Measurements from ENCODE around the gene PRICKLE3. TPM values are rescaled to one million over a fixed set of nuclear protein-coding genes. Genes with fewer than 3 reads are reported as not detected.
"Not testable (repeated sequence)": the region's sequence is repeated elsewhere in the genome, so short reads cannot be mapped to it uniquely, and the experiment has no call there.

Gene PRICKLE3
- total RNA-seq, 2 experiments from 2014 or later: 9.9 to 16.7 TPM

DNA sequence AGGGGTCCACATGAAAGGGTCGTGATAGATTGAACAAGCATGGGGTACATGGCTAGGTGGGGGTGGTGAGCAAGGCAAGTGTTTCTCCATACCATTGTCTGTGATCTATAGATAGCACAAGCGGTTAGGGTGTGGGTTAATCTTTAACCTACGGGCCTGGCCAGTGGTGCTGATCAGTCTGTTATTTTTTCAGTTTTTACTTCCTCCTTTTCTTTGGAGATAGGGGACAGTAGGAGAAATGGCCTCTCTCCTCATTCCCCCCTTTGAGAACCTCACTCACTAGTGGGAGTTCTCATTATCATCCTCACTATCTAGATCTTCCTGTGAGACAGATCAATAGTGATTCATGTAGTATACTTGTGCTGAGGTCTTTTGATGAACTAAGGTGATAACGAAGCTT lies 46.5 kb downstream of the PRICKLE3 start:
- intact Hi-C loops (cut with micrococcal nuclease; ENCODE audit: unreplicated experiment): no loop called here
- Histone ChIP-seq H3K4me3 (ENCODE audit: low read depth, low read length, poor library complexity, severe bottlenecking) (no peak overlapping the region), H4K20me1 (ENCODE audit: insufficient read depth, low read length) (no peaks in the 10 kb centered on the region), H3K4me1 (ENCODE audit: insufficient read depth, low read length, poor library complexity, severe bottlenecking) (no peaks in the 10 kb centered on the region), H3K9me3 (ENCODE audit: low read length) (no peaks in the 10 kb centered on the region), H3K4me2 (ENCODE audit: low read length) (no peak overlapping the region), H3K79me2 (ENCODE audit: insufficient read depth, low read depth, low read length) (no peaks in the 10 kb centered on the region), H2AFZ (ENCODE audit: low read length) (no peak overlapping the region), H3K27ac (ENCODE audit: low read depth, low read length, poor library complexity, severe bottlenecking) (no peak overlapping the region), H3K36me3 (ENCODE audit: insufficient read depth, low read length) (no peaks in the 10 kb centered on the region), H3K9me2 (ENCODE audit: insufficient read depth, low read length) (no peaks in the 10 kb centered on the region)
- no peak for DNase-seq (ENCODE audit: low spot score)
- ChIA-PET CTCF (ENCODE audit: unreplicated experiment) (no interaction called here), POLR2A (no interaction called here)
- TF ChIP-seq, protein P1, sequence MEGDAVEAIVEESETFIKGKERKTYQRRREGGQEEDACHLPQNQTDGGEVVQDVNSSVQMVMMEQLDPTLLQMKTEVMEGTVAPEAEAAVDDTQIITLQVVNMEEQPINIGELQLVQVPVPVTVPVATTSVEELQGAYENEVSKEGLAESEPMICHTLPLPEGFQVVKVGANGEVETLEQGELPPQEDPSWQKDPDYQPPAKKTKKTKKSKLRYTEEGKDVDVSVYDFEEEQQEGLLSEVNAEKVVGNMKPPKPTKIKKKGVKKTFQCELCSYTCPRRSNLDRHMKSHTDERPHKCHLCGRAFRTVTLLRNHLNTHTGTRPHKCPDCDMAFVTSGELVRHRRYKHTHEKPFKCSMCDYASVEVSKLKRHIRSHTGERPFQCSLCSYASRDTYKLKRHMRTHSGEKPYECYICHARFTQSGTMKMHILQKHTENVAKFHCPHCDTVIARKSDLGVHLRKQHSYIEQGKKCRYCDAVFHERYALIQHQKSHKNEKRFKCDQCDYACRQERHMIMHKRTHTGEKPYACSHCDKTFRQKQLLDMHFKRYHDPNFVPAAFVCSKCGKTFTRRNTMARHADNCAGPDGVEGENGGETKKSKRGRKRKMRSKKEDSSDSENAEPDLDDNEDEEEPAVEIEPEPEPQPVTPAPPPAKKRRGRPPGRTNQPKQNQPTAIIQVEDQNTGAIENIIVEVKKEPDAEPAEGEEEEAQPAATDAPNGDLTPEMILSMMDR (conservative IDR thresholded peaks at IDR 0.05; ENCODE audit: low read length): no peak
- TF ChIP-seq EZH2phosphoT487 (IDR thresholded peaks at IDR 0.05; ENCODE audit: borderline replicate concordance, low read depth, low read length): no peak
- BruUV-seq (replicated peaks): no TSS peak

DNA sequence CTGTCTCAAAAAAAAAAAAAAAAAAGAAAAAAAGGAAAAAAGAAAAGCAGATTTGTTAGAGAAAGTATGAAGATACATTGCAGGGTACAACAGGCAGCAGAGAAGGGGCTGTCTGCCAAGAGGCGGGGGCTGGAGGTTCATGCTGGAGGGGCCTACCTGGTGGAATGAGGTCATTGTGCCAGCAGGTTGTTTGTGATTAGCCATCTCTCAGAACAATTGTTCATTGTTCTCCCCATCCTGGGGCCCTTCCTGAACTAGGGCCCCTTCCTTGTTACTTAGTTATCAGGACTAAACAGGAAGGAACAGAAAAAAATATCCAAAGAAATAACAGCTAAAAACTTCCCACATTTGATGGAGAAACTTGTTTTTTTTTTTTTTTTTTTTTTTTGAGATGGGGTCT lies 48.7 kb downstream of the PRICKLE3 start:
- DNase-seq (ENCODE audit: low spot score): no peak
- intact Hi-C loops (cut with micrococcal nuclease; ENCODE audit: unreplicated experiment): no loop called here
- Histone ChIP-seq H3K4me2 (ENCODE audit: low read length) (no peak overlapping the region), H2AFZ (ENCODE audit: low read length) (no peak overlapping the region), H3K4me1 (ENCODE audit: insufficient read depth, low read length, poor library complexity, severe bottlenecking) (no peaks in the 10 kb centered on the region), H3K36me3 (ENCODE audit: insufficient read depth, low read length) (no peaks in the 10 kb centered on the region), H3K9me3 (ENCODE audit: low read length) (no peaks in the 10 kb centered on the region), H3K9me2 (ENCODE audit: insufficient read depth, low read length) (no peaks in the 10 kb centered on the region), H3K4me3 (ENCODE audit: low read depth, low read length, poor library complexity, severe bottlenecking) (no peak overlapping the region), H3K79me2 (ENCODE audit: insufficient read depth, low read depth, low read length) (no peaks in the 10 kb centered on the region), H4K20me1 (ENCODE audit: insufficient read depth, low read length) (no peaks in the 10 kb centered on the region), H3K27ac (ENCODE audit: low read depth, low read length, poor library complexity, severe bottlenecking) (no peak overlapping the region)
- no TSS peak for BruUV-seq (replicated peaks)
- CTCF ChIA-PET (ENCODE audit: unreplicated experiment): interaction anchor here (0.6 kb wide), 1 partner anchor 14 kb away, joined by 3 read pairs; no protein-coding TSS in a partner anchor
- POLR2A ChIA-PET: no interaction called here
- no peak for TF ChIP-seq EZH2phosphoT487 (IDR thresholded peaks at IDR 0.05; ENCODE audit: borderline replicate concordance, low read depth, low read length)
- TF ChIP-seq, protein P1 (conservative IDR thresholded peaks at IDR 0.05; ENCODE audit: low read length): no peak

DNA sequence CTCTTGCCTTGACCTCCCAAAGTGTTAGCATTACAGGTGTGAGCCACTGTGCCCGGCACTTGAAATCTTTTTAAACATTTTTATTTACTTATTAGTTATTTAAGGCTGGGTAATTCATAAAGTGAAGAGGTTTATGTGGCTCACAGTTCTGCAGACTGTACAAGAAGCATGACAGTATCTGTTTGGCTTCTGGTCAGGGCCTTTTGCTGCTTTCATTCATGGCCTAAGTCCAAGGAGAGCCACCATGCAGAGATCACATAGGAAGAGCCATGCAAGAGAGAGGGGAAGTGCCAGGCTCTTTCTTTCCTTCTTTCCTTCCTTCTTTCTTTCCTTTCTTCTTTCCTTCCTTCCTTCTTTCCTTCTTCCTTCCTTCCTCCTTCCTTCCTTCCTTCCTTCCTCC lies 52.4 kb downstream of the PRICKLE3 start:
- no peak for DNase-seq (ENCODE audit: low spot score)
- H3K4me3 ChIP-seq (ENCODE audit: low read depth, low read length, poor library complexity, severe bottlenecking): no peak overlapping the region
- no peaks in the 10 kb centered on the region for H3K9me2 ChIP-seq (ENCODE audit: insufficient read depth, low read length)
- CTCF ChIA-PET (ENCODE audit: unreplicated experiment): no interaction called here
- POLR2A ChIA-PET: no interaction called here
- no peak overlapping the region for H3K4me2 ChIP-seq (ENCODE audit: low read length)
- no peaks in the 10 kb centered on the region for H4K20me1 ChIP-seq (ENCODE audit: insufficient read depth, low read length)
- no peaks in the 10 kb centered on the region for H3K4me1 ChIP-seq (ENCODE audit: insufficient read depth, low read length, poor library complexity, severe bottlenecking)
- no peaks in the 10 kb centered on the region for H3K9me3 ChIP-seq (ENCODE audit: low read length)
- TF ChIP-seq, protein P1 (conservative IDR thresholded peaks at IDR 0.05; ENCODE audit: low read length): no peak
- TF ChIP-seq EZH2phosphoT487 (IDR thresholded peaks at IDR 0.05; ENCODE audit: borderline replicate concordance, low read depth, low read length): no peak
- H2AFZ ChIP-seq (ENCODE audit: low read length): no peak overlapping the region
- H3K27ac ChIP-seq (ENCODE audit: low read depth, low read length, poor library complexity, severe bottlenecking): no peak overlapping the region
- no peaks in the 10 kb centered on the region for H3K79me2 ChIP-seq (ENCODE audit: insufficient read depth, low read depth, low read length)
- intact Hi-C loops (cut with micrococcal nuclease; ENCODE audit: unreplicated experiment): no loop called here
- no TSS peak for BruUV-seq (replicated peaks)
- no peaks in the 10 kb centered on the region for H3K36me3 ChIP-seq (ENCODE audit: insufficient read depth, low read length)

DNA sequence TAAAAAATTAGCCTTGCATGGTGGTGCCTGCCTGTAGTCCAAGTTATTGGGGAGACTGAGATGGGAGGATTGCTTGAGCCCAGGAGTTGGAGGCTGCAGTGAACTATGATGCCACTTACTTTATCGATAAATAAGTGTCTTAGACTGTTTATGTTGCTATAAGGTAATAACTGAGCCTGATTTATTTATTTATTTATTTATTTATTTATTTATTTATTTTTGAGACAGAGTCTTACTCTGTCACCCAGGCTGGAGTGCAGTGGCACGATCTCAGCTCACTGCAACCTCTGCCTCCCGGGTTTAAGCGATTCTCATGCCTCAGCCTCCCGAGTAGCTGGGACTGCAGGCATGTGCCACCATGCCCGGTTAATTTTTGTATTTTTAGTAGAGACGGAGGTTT lies 53.9 kb downstream of the PRICKLE3 start:
- H3K9me3 ChIP-seq (ENCODE audit: low read length); H3K79me2 ChIP-seq (ENCODE audit: insufficient read depth, low read depth, low read length); CTCF ChIA-PET (ENCODE audit: unreplicated experiment); H3K27ac ChIP-seq (ENCODE audit: low read depth, low read length, poor library complexity, severe bottlenecking); BruUV-seq (replicated peaks); H4K20me1 ChIP-seq (ENCODE audit: insufficient read depth, low read length); H3K36me3 ChIP-seq (ENCODE audit: insufficient read depth, low read length); H2AFZ ChIP-seq (ENCODE audit: low read length); DNase-seq (ENCODE audit: low spot score); H3K4me2 ChIP-seq (ENCODE audit: low read length); intact Hi-C loops (cut with micrococcal nuclease; ENCODE audit: unreplicated experiment); H3K4me3 ChIP-seq (ENCODE audit: low read depth, low read length, poor library complexity, severe bottlenecking); H3K9me2 ChIP-seq (ENCODE audit: insufficient read depth, low read length); H3K4me1 ChIP-seq (ENCODE audit: insufficient read depth, low read length, poor library complexity, severe bottlenecking): not testable (repeated sequence)
- POLR2A ChIA-PET: interaction anchor here (0.6 kb wide), 1 partner anchor 498 kb away, joined by 4 read pairs; no protein-coding TSS in a partner anchor
